ENCODE results near the gene KANSL1L. TPM values are rescaled to one million over a fixed set of nuclear protein-coding genes. Genes with fewer than 3 reads are reported as not detected.

Gene KANSL1L
- total RNA-seq, 2 experiments from 2014 or later = 4.5 to 6.0 TPM

- POLR2A ChIA-PET = no interaction called here
- no peak for ATAC-seq
These were observed 148.4 kb downstream of the KANSL1L start for GRCh38 chr2:210022824-210023223.

GRCh38 chr2:210020138-210020537 is 151.1 kb downstream of the KANSL1L start:
- Mint-ChIP-seq H3K27me3 (no peaks in the 10 kb centered on the region), H3K36me3 (ENCODE audit: low read depth) (peaks cover 58% of the 10 kb centered on the region), H3K4me3 (no peak overlapping the region), H3K27ac (no peak overlapping the region), H3K9me3 (ENCODE audit: low read depth) (no peaks in the 10 kb centered on the region), H3K4me1 (peaks cover 2% of the 10 kb centered on the region)
- intact Hi-C loops (cut with DNase I, micrococcal nuclease) = no loop called here
- ATAC-seq (no peak), DNase-seq (no peak)
- ChIA-PET POLR2A (interaction anchor here (0.7 kb wide), 1 partner anchor 127 kb away, joined by 3 read pairs; no protein-coding TSS in a partner anchor), CTCF (interaction anchor here (1.6 kb wide), 1 partner anchor 31 kb away, joined by 3 read pairs; no protein-coding TSS in a partner anchor)

More at GRCh38 chr2:210022824-210023223, 148.4 kb downstream of the KANSL1L start:
- intact Hi-C loops (cut with DNase I, micrococcal nuclease) = no loop called here
- peaks cover 47% of the 10 kb centered on the region for H3K36me3 Mint-ChIP-seq (ENCODE audit: low read depth)
- CTCF ChIA-PET = no interaction called here
- no peak overlapping the region for H3K27ac Mint-ChIP-seq
- no peaks in the 10 kb centered on the region for H3K4me1 Mint-ChIP-seq
- no peak overlapping the region for H3K4me3 Mint-ChIP-seq
- no peak for DNase-seq
- H3K9me3 Mint-ChIP-seq (ENCODE audit: low read depth) = no peaks in the 10 kb centered on the region
- no peaks in the 10 kb centered on the region for H3K27me3 Mint-ChIP-seq

- ChIA-PET POLR2A (no interaction called here), CTCF (no interaction called here)
- no peak overlapping the region for H3K4me3 Mint-ChIP-seq
- no peak for ATAC-seq
- H3K27ac Mint-ChIP-seq = peak overlapping the region; percentile 0
- peaks cover 44% of the 10 kb centered on the region for H3K36me3 Mint-ChIP-seq (ENCODE audit: low read depth)
- peaks cover 44% of the 10 kb centered on the region for H3K4me1 Mint-ChIP-seq
- H3K9me3 Mint-ChIP-seq (ENCODE audit: low read depth) = no peaks in the 10 kb centered on the region
- no peak for DNase-seq
- no peaks in the 10 kb centered on the region for H3K27me3 Mint-ChIP-seq
- intact Hi-C loops (cut with DNase I, micrococcal nuclease) = no loop called here
These were observed 161.3 kb downstream of the KANSL1L start for GRCh38 chr2:210009896-210010295.

- intact Hi-C loops (cut with DNase I, micrococcal nuclease) = no loop called here
- no peaks in the 10 kb centered on the region for H3K9me3 Mint-ChIP-seq (ENCODE audit: low read depth)
- H3K4me1 Mint-ChIP-seq = peaks cover 52% of the 10 kb centered on the region
- no peak overlapping the region for H3K4me3 Mint-ChIP-seq
- no peak overlapping the region for H3K27ac Mint-ChIP-seq
- H3K27me3 Mint-ChIP-seq = no peaks in the 10 kb centered on the region
- POLR2A ChIA-PET = no interaction called here
- ATAC-seq (peak; percentile 51), DNase-seq (no peak)
- CTCF ChIA-PET = no interaction called here
- H3K36me3 Mint-ChIP-seq (ENCODE audit: low read depth) = peaks cover 48% of the 10 kb centered on the region
These were observed 162.1 kb downstream of the KANSL1L start for GRCh38 chr2:210009126-210009525.

- H3K27ac Mint-ChIP-seq = no peak overlapping the region
- peaks cover 57% of the 10 kb centered on the region for H3K4me1 Mint-ChIP-seq
- peaks cover 50% of the 10 kb centered on the region for H3K36me3 Mint-ChIP-seq (ENCODE audit: low read depth)
- ChIA-PET CTCF (no interaction called here), POLR2A (interaction anchor here (1.3 kb wide), 1 partner anchor 150 kb away, joined by 3 read pairs; no protein-coding TSS in a partner anchor)
- DNase-seq (no peak), ATAC-seq (no peak)
- no peaks in the 10 kb centered on the region for H3K27me3 Mint-ChIP-seq
- H3K9me3 Mint-ChIP-seq (ENCODE audit: low read depth) = no peaks in the 10 kb centered on the region
- intact Hi-C loops (cut with DNase I, micrococcal nuclease) = no loop called here
- H3K4me3 Mint-ChIP-seq = no peak overlapping the region
These were observed 163.3 kb downstream of the KANSL1L start for GRCh38 chr2:210007895-210008294.

- CTCF ChIA-PET = interaction anchor here (0.6 kb wide), 1 partner anchor 27 kb away, joined by 5 read pairs; no protein-coding TSS in a partner anchor
- intact Hi-C loops (cut with DNase I, micrococcal nuclease) = loop anchor here (2.0 to 5.0 kb wide), 2 partner anchors 472 kb away; partner anchors contain the start of gene LANCL1 (in 2 of the 2)
- peaks cover 61% of the 10 kb centered on the region for H3K4me1 Mint-ChIP-seq
These were observed 166.3 kb downstream of the KANSL1L start for GRCh38 chr2:210004881-210005280.

GRCh38 chr2:210003359-210003758 is 167.8 kb downstream of the KANSL1L start:
- intact Hi-C loops (cut with DNase I, micrococcal nuclease) = loop anchor here in 1 of 2 experiments (5.0 kb wide), 1 partner anchor 474 kb away; the partner anchor contains the start of gene LANCL1
- Mint-ChIP-seq H3K27me3 (no peaks in the 10 kb centered on the region), H3K36me3 (ENCODE audit: low read depth) (peaks cover 29% of the 10 kb centered on the region), H3K4me1 (peaks cover 59% of the 10 kb centered on the region), H3K9me3 (ENCODE audit: low read depth) (peaks cover 2% of the 10 kb centered on the region), H3K4me3 (peak overlapping the region; percentile 92), H3K27ac (peak overlapping the region; percentile 98)
- CTCF ChIA-PET = interaction anchor here (1.0 to 1.1 kb wide), 3 partner anchors 12 to 195 kb away, joined by 3 to 4 read pairs (median 3); no protein-coding TSS in a partner anchor
- POLR2A ChIA-PET = no interaction called here
- ATAC-seq (no peak), DNase-seq (no peak)

More at GRCh38 chr2:210004881-210005280, 166.3 kb downstream of the KANSL1L start:
- no peak overlapping the region for H3K27ac Mint-ChIP-seq
- peaks cover 35% of the 10 kb centered on the region for H3K36me3 Mint-ChIP-seq (ENCODE audit: low read depth)
- ATAC-seq (no peak), DNase-seq (no peak)
- POLR2A ChIA-PET = interaction anchor here (0.7 kb wide), 2 partner anchors 14 to 177 kb away, joined by 3 read pairs; no protein-coding TSS in a partner anchor
- no peaks in the 10 kb centered on the region for H3K27me3 Mint-ChIP-seq
- H3K4me3 Mint-ChIP-seq = no peak overlapping the region
- H3K9me3 Mint-ChIP-seq (ENCODE audit: low read depth) = peaks cover 2% of the 10 kb centered on the region

GRCh38 chr2:210002158-210003157 is 168.8 kb downstream of the KANSL1L start, which contains the start of gene RPE:
Gene RPE, plus strand, starts transcription at chr2:210002638. Its CDS starts 24 bp downstream, at chr2:210002662.
- ATAC-seq (peak; percentile 99), DNase-seq (peak; percentile 99)
- Mint-ChIP-seq H3K27me3 (no peaks in the 10 kb centered on the region), H3K9me3 (ENCODE audit: low read depth) (peaks cover 2% of the 10 kb centered on the region), H3K4me3 (peak within 1 kb of the TSS; percentile 92), H3K4me1 (peaks cover 53% of the 10 kb centered on the region), H3K36me3 (ENCODE audit: low read depth) (peaks cover 23% of the 10 kb centered on the region), H3K27ac (peak within 1 kb of the TSS; percentile 98)
- CTCF ChIA-PET = interaction anchor here (0.7 to 1.1 kb wide), 3 partner anchors 13 to 579 kb away, joined by 3 to 4 read pairs (median 3); partner anchors contain the start of gene MAP2
- POLR2A ChIA-PET = interaction anchor here (0.5 kb wide), 1 partner anchor 31 kb away, joined by 3 read pairs; no protein-coding TSS in a partner anchor
- intact Hi-C loops (cut with DNase I, micrococcal nuclease) = loop anchor here (1.0 to 5.0 kb wide), 3 partner anchors 169 to 1736 kb away; partner anchors contain the start of genes KANSL1L (in 2 of the 2), LANCL1 (in 1 of the 2) and PIKFYVE (in 1 of the 2)

- no peak for DNase-seq
- CTCF ChIA-PET = no interaction called here
- Mint-ChIP-seq H3K27me3 (no peaks in the 10 kb centered on the region), H3K4me3 (no peak overlapping the region), H3K9me3 (ENCODE audit: low read depth) (peaks cover 2% of the 10 kb centered on the region), H3K4me1 (peaks cover 38% of the 10 kb centered on the region), H3K36me3 (ENCODE audit: low read depth) (peaks cover 13% of the 10 kb centered on the region), H3K27ac (peak overlapping the region; percentile 20)
- no peak for ATAC-seq
- intact Hi-C loops (cut with DNase I, micrococcal nuclease) = loop anchor here in 1 of 2 experiments (5.0 kb wide), 1 partner anchor 477 kb away; the partner anchor contains the start of gene LANCL1
- POLR2A ChIA-PET = no interaction called here
These were observed 170.5 kb downstream of the KANSL1L start for GRCh38 chr2:210000464-210001324.

- ChIA-PET CTCF (interaction anchor here (0.7 to 1.4 kb wide), 3 partner anchors 21 to 200 kb away, joined by 3 to 6 read pairs (median 3); no protein-coding TSS in a partner anchor), POLR2A (no interaction called here)
- intact Hi-C loops (cut with DNase I, micrococcal nuclease) = no loop called here
- no peaks in the 10 kb centered on the region for H3K27me3 Mint-ChIP-seq
- no peak for DNase-seq
- ATAC-seq = no peak
- peaks cover 2% of the 10 kb centered on the region for H3K36me3 Mint-ChIP-seq (ENCODE audit: low read depth)
- H3K4me1 Mint-ChIP-seq = peaks cover 20% of the 10 kb centered on the region
- H3K9me3 Mint-ChIP-seq (ENCODE audit: low read depth) = peaks cover 2% of the 10 kb centered on the region
- H3K27ac Mint-ChIP-seq = no peak overlapping the region
- no peak overlapping the region for H3K4me3 Mint-ChIP-seq
These were observed 172.6 kb downstream of the KANSL1L start for GRCh38 chr2:209998596-209998995.

Measured in activated CD4-positive, alpha-beta T cell treated with anti-CD3 and anti-CD28 coated beads for 36 hours (primary cell).